Measurements from ENCODE around the gene RTL3. TPM values are rescaled to one million over a fixed set of nuclear protein-coding genes. Genes with fewer than 3 reads are reported as not detected.

The RTL3 gene
- total RNA-seq, 2 experiments from 2014 or later, result not detected

GRCh38 chrX:78624962-78625909, 33.9 kb downstream of the RTL3 start:
- Mint-ChIP-seq H3K4me1 (ENCODE audit: low read depth) (peaks cover 8% of the 10 kb centered on the region), H3K4me3 (no peak overlapping the region), H3K27ac (no peak overlapping the region), H3K9me3 (no peaks in the 10 kb centered on the region), H3K27me3 (no peaks in the 10 kb centered on the region), H3K36me3 (ENCODE audit: low read depth) (no peaks in the 10 kb centered on the region)
- Histone ChIP-seq H3K4me3 (ENCODE audit: low read length) (no peak overlapping the region), H3K36me3 (ENCODE audit: insufficient read depth, low read length) (no peaks in the 10 kb centered on the region), H3K9me3 (ENCODE audit: control insufficient read depth in 1 of 2, insufficient read depth in 1 of 2, low read length in 2 of 2) (no peaks in the 10 kb centered on the region), H3K4me1 (ENCODE audit: insufficient read depth, low read length) (no peaks in the 10 kb centered on the region), H3K27me3 (ENCODE audit: control insufficient read depth in 1 of 2, insufficient read depth in 2 of 2, low read length in 2 of 2) (no peaks in the 10 kb centered on the region), H3K27ac (ENCODE audit: low read depth in 1 of 2, low read length in 2 of 2) (no peak overlapping the region)
- intact Hi-C loops (cut with DNase I, micrococcal nuclease), result no loop called here
- ChIA-PET POLR2A (no interaction called here), CTCF (no interaction called here)
- no peak for TF ChIP-seq CTCF (IDR thresholded peaks at IDR 0.05)
- no peak for DNase-seq
- no peak for ATAC-seq (ENCODE audit: poor library complexity)

GRCh38 chrX:78624426-78624825, 34.7 kb downstream of the RTL3 start:
- intact Hi-C loops (cut with DNase I, micrococcal nuclease), result no loop called here
- H3K4me3 ChIP-seq (ENCODE audit: low read length), result no peak overlapping the region
- TF ChIP-seq CTCF (IDR thresholded peaks at IDR 0.05), result no peak
- no peak overlapping the region for H3K27ac ChIP-seq (ENCODE audit: low read depth in 1 of 2, low read length in 2 of 2)
- H3K4me1 ChIP-seq (ENCODE audit: insufficient read depth, low read length), result no peaks in the 10 kb centered on the region
- H3K36me3 ChIP-seq (ENCODE audit: insufficient read depth, low read length), result no peaks in the 10 kb centered on the region
- DNase-seq (no peak), ATAC-seq (ENCODE audit: poor library complexity) (no peak)
- Mint-ChIP-seq H3K4me1 (ENCODE audit: low read depth) (peaks cover 8% of the 10 kb centered on the region), H3K36me3 (ENCODE audit: low read depth) (no peaks in the 10 kb centered on the region), H3K4me3 (no peak overlapping the region), H3K27ac (no peak overlapping the region), H3K9me3 (no peaks in the 10 kb centered on the region), H3K27me3 (no peaks in the 10 kb centered on the region)
- ChIA-PET POLR2A (no interaction called here), CTCF (no interaction called here)
- no peaks in the 10 kb centered on the region for H3K9me3 ChIP-seq (ENCODE audit: control insufficient read depth in 1 of 2, insufficient read depth in 1 of 2, low read length in 2 of 2)
- no peaks in the 10 kb centered on the region for H3K27me3 ChIP-seq (ENCODE audit: control insufficient read depth in 1 of 2, insufficient read depth in 2 of 2, low read length in 2 of 2)

GRCh38 chrX:78622831-78623230, 36.3 kb downstream of the RTL3 start:
- Histone ChIP-seq H3K9me3 (ENCODE audit: control insufficient read depth in 1 of 2, insufficient read depth in 1 of 2, low read length in 2 of 2) (no peaks in the 10 kb centered on the region), H3K4me1 (ENCODE audit: insufficient read depth, low read length) (no peaks in the 10 kb centered on the region), H3K27ac (ENCODE audit: low read depth in 1 of 2, low read length in 2 of 2) (no peak overlapping the region), H3K36me3 (ENCODE audit: insufficient read depth, low read length) (no peaks in the 10 kb centered on the region), H3K4me3 (ENCODE audit: low read length) (no peak overlapping the region), H3K27me3 (ENCODE audit: control insufficient read depth in 1 of 2, insufficient read depth in 2 of 2, low read length in 2 of 2) (no peaks in the 10 kb centered on the region)
- TF ChIP-seq CTCF (IDR thresholded peaks at IDR 0.05), result no peak
- ATAC-seq (ENCODE audit: poor library complexity), result no peak
- no peaks in the 10 kb centered on the region for H3K36me3 Mint-ChIP-seq (ENCODE audit: low read depth)
- DNase-seq, result no peak
- ChIA-PET POLR2A (no interaction called here), CTCF (no interaction called here)
- no peak overlapping the region for H3K4me3 Mint-ChIP-seq
- no peaks in the 10 kb centered on the region for H3K9me3 Mint-ChIP-seq
- intact Hi-C loops (cut with DNase I, micrococcal nuclease), result no loop called here
- H3K27ac Mint-ChIP-seq, result no peak overlapping the region
- peaks cover 8% of the 10 kb centered on the region for H3K4me1 Mint-ChIP-seq (ENCODE audit: low read depth)
- no peaks in the 10 kb centered on the region for H3K27me3 Mint-ChIP-seq
